Activated T-helper 2 cell treated with anti-CD3 and anti-CD28 coated beads, Interferon-gamma antibody, Interleukin-2, Interleukin-4, amounts not matched to agents 10 μg/mL and 5 μg/mL and 100 μg/mL, durations not matched to agents 14 hours and 24 hours and 36 hours (primary cell): ENCODE data around the gene TLE1. TPM values are rescaled to one million over a fixed set of nuclear protein-coding genes. Genes with fewer than 3 reads are reported as not detected.

Experiments used
- DNase-seq: peaks from one replicate; pipeline ENCODE4 v3.0.0; 2021; ENCODE audit warnings: low spot score
- H3K27ac Mint-ChIP-seq: one replicate; pipeline ENCODE4 v1.8.0; 2021; ENCODE audit warnings: mixed read lengths
- H3K27me3 Mint-ChIP-seq: one replicate; pipeline ENCODE4 v1.8.0; 2021; ENCODE audit warnings: low read depth, mixed read lengths
- H3K36me3 Mint-ChIP-seq: one replicate; pipeline ENCODE4 v1.8.0; 2021; ENCODE audit warnings: low read depth, mixed read lengths
- H3K4me1 Mint-ChIP-seq: one replicate; pipeline ENCODE4 v1.8.0; 2021; ENCODE audit warnings: low read depth, mixed read lengths
- H3K4me3 Mint-ChIP-seq: one replicate; pipeline ENCODE4 v1.8.0; 2021; ENCODE audit warnings: low read depth, mild to moderate bottlenecking, moderate library complexity, mixed read lengths
- H3K9me3 Mint-ChIP-seq: one replicate; pipeline ENCODE4 v1.8.0; 2021; ENCODE audit warnings: mixed read lengths
- intact Hi-C: fragments of 100-400 bp; cut with micrococcal nuclease; formaldehyde crosslinking; loops from one replicate; pipeline ENCODE4 v1.15.1; 2023
- total RNA-seq: library from RNA; stranded (reverse); gene quantifications from 2 replicates; pipeline ENCODE4 v1.2.3, GENCODE V29; 2022

The TLE1 gene
- total RNA-seq, 1 donor from 2014 or later: 0.41 TPM

DNA sequence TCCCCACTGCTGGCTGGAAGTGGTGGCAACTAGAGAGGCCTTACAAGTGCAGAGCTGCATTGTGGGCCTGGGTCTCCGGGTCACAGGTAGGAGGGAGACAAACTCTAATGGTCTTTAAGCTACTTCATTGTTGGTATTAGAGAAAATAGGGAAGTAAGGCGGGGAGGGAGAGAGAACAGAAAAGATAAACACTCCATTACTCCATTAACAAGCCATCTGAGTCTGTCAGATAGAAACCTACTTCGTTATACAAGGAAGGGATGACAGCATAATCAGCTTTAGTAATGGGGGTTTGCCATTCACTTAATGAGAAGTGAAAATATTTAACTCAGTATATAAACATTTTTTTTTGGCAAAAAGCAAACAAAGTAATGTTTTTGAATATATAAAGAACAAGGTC lies 107.4 kb downstream of the TLE1 start:
- H3K9me3 Mint-ChIP-seq: no peaks in the 10 kb centered on the region
- no peak for DNase-seq
- H3K36me3 Mint-ChIP-seq: no peaks in the 10 kb centered on the region
- H3K27ac Mint-ChIP-seq: no peak overlapping the region
- H3K4me1 Mint-ChIP-seq: no peaks in the 10 kb centered on the region
- no peaks in the 10 kb centered on the region for H3K27me3 Mint-ChIP-seq
- intact Hi-C loops: no loop called here
- no peak overlapping the region for H3K4me3 Mint-ChIP-seq

DNA sequence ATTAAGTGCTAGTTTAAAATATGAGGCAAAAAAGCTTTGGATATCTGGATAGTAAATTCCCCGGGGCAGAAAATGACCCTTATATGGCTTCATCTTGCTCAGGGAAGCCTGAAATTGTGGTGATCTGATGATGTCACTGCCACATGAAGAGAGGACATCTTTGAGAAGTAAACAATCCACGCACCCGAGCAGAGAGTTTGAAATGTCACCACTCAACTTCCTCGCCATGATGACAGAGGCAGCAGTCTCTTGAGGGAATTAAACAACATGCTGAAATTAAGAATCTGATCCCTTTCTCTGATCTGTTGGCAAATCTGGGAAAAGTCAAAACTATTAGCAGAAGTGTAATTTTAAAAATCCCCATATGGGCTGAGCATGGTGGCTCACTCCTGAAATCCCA lies 110.0 kb downstream of the TLE1 start:
- H3K9me3 Mint-ChIP-seq: no peaks in the 10 kb centered on the region
- H3K4me3 Mint-ChIP-seq: no peak overlapping the region
- H3K27ac Mint-ChIP-seq: no peak overlapping the region
- no peaks in the 10 kb centered on the region for H3K36me3 Mint-ChIP-seq
- no peaks in the 10 kb centered on the region for H3K4me1 Mint-ChIP-seq
- no peak for DNase-seq
- no peaks in the 10 kb centered on the region for H3K27me3 Mint-ChIP-seq
- intact Hi-C loops: no loop called here

DNA sequence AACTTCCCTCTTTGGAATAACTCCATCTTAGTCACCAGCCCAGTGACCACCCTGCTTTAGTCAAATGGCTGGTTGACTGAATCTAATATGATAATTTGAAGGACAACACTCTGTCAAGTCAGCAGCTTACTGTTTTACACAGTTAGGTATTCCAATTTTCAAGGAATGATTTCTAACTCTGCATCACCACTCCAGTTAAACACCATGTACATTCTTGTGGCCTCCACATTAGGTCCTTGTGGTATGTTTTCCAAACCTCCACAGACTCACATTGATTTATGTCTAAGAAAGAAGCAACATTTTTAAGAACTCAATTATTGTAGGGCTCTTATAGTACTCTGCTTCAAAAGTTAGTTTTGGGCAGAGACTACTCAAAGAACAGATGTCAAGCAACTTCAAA lies 110.7 kb downstream of the TLE1 start:
- Mint-ChIP-seq H3K4me3 (no peak overlapping the region), H3K9me3 (no peaks in the 10 kb centered on the region), H3K4me1 (no peaks in the 10 kb centered on the region)

DNA sequence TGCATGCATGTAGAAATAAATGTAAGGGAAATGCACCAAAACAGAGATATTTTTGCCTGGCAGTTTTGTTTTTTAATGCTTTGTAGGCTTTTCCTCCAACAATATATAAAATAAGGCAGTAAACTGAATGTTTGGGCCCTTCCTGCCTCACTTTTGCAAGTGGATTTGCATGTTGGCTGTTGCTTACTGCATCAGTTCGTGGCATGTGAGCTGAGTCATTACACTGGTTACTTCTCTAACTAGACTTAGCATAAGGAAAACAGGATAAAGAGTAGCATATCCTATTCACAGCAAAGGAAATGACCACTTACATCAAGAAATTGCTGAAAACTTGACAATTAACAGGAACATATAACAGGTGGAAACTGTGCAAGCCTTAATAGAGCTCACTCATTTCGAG lies 113.4 kb downstream of the TLE1 start:
- no peaks in the 10 kb centered on the region for H3K27me3 Mint-ChIP-seq
- H3K9me3 Mint-ChIP-seq: no peaks in the 10 kb centered on the region
- no peaks in the 10 kb centered on the region for H3K4me1 Mint-ChIP-seq
- no peak overlapping the region for H3K4me3 Mint-ChIP-seq
- DNase-seq: no peak
- H3K36me3 Mint-ChIP-seq: no peaks in the 10 kb centered on the region
- no peak overlapping the region for H3K27ac Mint-ChIP-seq
- intact Hi-C loops: no loop called here

More for the DNA sequence above, 110.7 kb downstream of the TLE1 start:
- intact Hi-C loops: no loop called here
- Mint-ChIP-seq H3K27ac (no peak overlapping the region), H3K36me3 (no peaks in the 10 kb centered on the region), H3K27me3 (no peaks in the 10 kb centered on the region)
- DNase-seq: no peak

DNA sequence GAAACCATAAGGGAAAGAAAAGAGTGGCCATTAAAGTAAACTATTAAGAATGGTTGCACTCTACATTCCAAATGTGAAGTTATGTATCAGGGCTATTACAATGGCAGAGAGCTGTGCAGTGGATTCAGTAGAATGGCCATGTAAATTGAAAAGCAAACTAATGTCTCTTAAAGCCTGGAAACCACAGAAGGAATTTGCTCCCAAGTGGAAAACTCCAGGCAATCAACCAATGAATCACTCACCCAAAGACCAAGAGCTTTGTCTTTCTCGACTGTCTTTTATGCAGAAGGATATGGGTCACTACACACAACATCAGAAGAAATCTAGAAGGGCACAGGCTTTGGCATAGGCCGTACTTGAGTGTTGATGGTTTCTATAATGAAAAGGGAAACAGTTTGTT lies 114.9 kb downstream of the TLE1 start:
- H3K9me3 Mint-ChIP-seq: no peaks in the 10 kb centered on the region
- intact Hi-C loops: no loop called here
- no peaks in the 10 kb centered on the region for H3K27me3 Mint-ChIP-seq
- no peak for DNase-seq
- H3K4me3 Mint-ChIP-seq: no peak overlapping the region
- H3K27ac Mint-ChIP-seq: no peak overlapping the region
- H3K4me1 Mint-ChIP-seq: no peaks in the 10 kb centered on the region
- H3K36me3 Mint-ChIP-seq: no peaks in the 10 kb centered on the region

DNA sequence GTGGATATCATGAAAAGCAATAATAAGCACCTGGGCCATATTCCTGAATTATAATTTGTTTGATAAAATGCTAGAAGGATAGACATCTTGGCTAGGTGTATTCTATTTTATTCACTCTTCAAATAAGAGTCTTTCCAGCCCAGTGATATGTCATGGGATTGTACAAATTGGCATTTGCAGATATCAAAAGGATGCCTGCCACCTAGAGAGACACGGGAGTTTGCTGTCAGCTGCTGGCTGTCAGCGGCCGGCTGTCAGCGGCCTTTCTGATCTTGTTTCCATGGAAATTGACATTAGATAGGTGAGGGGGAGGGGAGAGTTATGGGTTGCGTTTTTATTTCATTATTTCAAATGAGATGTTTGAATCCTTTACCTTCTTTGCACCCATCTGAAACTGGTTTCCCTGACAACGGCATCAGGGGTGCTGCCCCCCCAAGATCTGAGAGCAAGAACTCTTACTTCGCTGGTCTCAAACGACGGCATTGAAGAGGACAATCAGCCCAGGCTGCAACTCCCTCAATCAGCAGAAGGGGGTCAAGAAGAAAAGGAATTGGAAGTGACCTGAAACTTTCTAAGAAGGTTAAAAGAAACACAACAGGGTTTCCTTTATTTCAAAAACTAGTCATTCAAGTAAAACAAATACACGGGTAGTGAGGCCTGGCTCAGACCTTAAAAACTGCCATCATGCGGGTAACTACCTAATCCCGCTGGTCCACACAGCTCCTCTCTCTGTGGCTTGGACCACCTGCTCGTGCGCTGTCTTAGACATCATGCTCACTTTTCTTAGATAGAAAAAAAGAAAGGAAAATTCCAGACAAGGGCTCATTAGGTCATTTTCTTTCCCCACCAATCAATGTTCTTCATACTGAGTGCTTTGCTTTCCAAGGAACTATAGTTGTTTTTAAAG lies 115.7 kb downstream of the TLE1 start:
- H3K4me1 Mint-ChIP-seq: no peaks in the 10 kb centered on the region
- intact Hi-C loops: no loop called here
- H3K9me3 Mint-ChIP-seq: no peaks in the 10 kb centered on the region
- no peak overlapping the region for H3K4me3 Mint-ChIP-seq
- H3K27me3 Mint-ChIP-seq: no peaks in the 10 kb centered on the region
- H3K27ac Mint-ChIP-seq: no peak overlapping the region
- no peak for DNase-seq
- H3K36me3 Mint-ChIP-seq: no peaks in the 10 kb centered on the region

DNA sequence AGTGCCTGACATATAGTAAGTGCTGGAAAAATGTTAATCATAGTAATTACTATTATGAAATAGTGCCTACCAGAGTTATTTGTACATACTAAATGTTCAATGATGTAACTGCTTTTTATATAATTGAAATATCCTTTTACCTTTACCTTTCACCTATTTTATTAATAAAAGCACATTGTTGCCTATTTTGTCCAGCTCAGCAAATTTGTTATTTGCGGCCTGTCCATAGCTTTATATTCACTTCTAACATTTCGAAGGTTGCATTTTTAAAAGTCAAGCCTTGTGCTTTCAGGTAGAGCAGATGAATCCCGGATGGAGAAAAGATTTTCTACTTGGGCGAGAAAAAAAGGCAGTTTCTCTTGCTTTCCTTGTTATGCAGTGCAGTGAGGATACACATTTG lies 119.3 kb downstream of the TLE1 start:
- Mint-ChIP-seq H3K9me3 (no peaks in the 10 kb centered on the region), H3K4me3 (no peak overlapping the region), H3K4me1 (no peaks in the 10 kb centered on the region), H3K36me3 (no peaks in the 10 kb centered on the region), H3K27me3 (no peaks in the 10 kb centered on the region), H3K27ac (no peak overlapping the region)
- intact Hi-C loops: no loop called here
- DNase-seq: no peak

DNA sequence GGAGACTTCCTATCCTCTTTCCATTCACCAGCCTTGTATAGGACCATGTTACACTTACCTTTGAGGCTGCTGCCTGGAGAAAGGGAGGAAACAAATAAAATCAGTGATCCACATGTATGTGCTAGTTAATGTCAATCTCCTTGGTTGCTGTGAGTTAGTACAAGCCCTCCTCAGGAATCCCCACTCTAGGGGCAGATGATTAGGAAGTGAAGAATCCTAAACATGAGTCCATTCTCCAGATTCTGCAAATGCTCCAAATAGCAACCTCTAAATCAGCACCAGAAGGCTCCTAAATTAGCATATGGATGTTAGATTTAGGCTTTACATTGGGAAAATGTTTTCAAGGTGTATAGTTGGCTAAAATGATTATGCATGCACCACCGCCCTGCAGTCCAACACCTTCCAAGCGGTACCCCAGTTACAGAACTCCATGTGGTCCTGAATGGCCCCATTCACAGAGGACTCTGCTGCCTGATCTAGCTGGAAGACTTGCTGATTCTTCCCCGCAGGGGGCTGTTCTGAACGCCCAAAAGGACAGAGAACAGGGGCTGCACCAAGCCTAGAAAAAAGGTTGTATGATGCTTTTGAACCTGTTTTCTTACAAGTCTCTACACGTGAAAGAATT lies 123.2 kb downstream of the TLE1 start:
- Mint-ChIP-seq H3K4me1 (no peaks in the 10 kb centered on the region), H3K36me3 (no peaks in the 10 kb centered on the region), H3K27ac (no peak overlapping the region), H3K4me3 (no peak overlapping the region), H3K27me3 (no peaks in the 10 kb centered on the region), H3K9me3 (no peaks in the 10 kb centered on the region)
- intact Hi-C loops: no loop called here
- no peak for DNase-seq

DNA sequence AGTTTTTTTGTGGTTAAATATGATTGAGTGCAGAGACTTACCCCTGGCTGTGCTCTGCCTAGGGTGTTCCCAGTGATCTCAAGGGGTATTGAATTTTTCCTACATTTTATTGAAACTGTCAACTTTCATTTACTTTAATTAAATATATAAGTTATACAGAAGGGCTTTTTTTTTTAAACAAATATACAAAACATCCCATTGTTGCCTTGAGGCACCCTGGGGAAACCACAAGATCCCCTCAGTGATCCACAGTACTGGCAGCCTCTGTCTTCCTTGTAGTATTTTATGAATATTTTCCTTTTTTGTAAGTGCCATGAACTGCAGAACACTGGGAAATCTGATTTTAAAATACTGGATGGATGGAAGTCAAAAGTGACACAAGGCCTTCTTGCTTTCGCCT lies 123.7 kb downstream of the TLE1 start:
- H3K4me3 Mint-ChIP-seq: no peak overlapping the region
- intact Hi-C loops: no loop called here
- H3K27ac Mint-ChIP-seq: no peak overlapping the region
- H3K27me3 Mint-ChIP-seq: no peaks in the 10 kb centered on the region
- no peak for DNase-seq
- no peaks in the 10 kb centered on the region for H3K36me3 Mint-ChIP-seq
- no peaks in the 10 kb centered on the region for H3K9me3 Mint-ChIP-seq
- no peaks in the 10 kb centered on the region for H3K4me1 Mint-ChIP-seq

DNA sequence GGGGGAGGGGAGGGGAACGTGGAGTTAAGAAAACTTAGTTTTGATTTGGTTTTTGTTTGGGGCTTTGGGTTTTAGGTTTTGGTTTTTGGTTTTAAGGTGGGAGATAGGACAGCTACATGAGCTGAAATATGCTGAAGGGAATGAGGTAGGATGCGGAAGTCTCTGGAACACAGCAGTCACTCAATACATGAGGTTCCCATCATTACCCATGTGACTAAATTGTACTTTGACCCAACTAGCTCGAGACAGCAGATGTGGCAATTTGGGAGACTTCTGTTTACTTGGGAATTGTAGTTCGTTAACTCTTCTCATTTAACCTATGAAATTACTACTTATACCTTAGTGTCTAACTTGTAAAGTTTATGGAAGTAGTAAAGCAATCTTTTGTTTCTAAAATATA lies 124.2 kb downstream of the TLE1 start:
- Mint-ChIP-seq H3K27ac (no peak overlapping the region), H3K27me3 (no peaks in the 10 kb centered on the region), H3K4me3 (no peak overlapping the region), H3K9me3 (no peaks in the 10 kb centered on the region), H3K36me3 (no peaks in the 10 kb centered on the region), H3K4me1 (no peaks in the 10 kb centered on the region)
- intact Hi-C loops: no loop called here
- no peak for DNase-seq

DNA sequence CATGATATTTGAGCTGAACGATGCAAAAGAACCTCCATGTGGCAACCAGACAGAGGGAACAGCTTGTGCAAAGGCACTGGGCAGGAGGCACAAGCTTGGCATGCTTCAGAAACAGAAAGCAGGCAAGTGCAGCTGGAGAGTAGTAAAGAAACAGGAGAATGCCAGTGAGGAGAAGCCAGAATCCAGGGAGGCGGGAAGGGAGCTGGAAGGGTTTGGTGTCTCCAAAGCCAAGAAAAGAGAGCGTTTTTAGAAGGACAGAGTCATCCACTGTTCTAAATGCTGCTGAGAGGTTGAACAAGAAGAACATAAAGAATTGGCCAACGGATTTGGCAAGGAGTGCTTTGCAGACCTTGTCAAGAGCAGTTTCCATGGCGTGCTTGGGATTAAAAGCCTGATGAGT lies 124.7 kb downstream of the TLE1 start:
- intact Hi-C loops: no loop called here
- H3K27me3 Mint-ChIP-seq: no peaks in the 10 kb centered on the region
- H3K4me3 Mint-ChIP-seq: no peak overlapping the region
- H3K4me1 Mint-ChIP-seq: no peaks in the 10 kb centered on the region
- no peak for DNase-seq
- H3K27ac Mint-ChIP-seq: no peak overlapping the region
- no peaks in the 10 kb centered on the region for H3K9me3 Mint-ChIP-seq
- no peaks in the 10 kb centered on the region for H3K36me3 Mint-ChIP-seq

DNA sequence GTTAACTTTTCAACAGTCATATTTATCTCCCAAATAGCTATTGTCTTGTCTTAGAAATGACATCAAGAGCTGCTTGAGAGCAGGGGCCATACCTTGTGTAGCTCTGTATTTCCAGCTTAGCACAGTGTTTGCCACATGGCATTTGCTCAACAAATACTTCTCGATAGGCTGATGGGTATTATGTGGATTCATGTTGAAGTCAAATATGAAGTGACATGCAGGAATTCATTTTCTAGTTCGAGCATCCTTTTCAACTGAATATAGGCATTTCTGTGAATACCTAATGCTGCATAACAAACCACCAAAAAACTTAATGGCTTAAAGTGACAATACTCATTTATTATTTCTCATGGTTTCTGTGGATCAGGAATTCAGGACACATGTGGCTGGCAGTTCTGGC lies 125.6 kb downstream of the TLE1 start:
- no peaks in the 10 kb centered on the region for H3K27me3 Mint-ChIP-seq
- no peak overlapping the region for H3K27ac Mint-ChIP-seq
- H3K4me3 Mint-ChIP-seq: no peak overlapping the region
- H3K4me1 Mint-ChIP-seq: no peaks in the 10 kb centered on the region
- no peaks in the 10 kb centered on the region for H3K36me3 Mint-ChIP-seq
- intact Hi-C loops: no loop called here
- H3K9me3 Mint-ChIP-seq: no peaks in the 10 kb centered on the region
- no peak for DNase-seq

DNA sequence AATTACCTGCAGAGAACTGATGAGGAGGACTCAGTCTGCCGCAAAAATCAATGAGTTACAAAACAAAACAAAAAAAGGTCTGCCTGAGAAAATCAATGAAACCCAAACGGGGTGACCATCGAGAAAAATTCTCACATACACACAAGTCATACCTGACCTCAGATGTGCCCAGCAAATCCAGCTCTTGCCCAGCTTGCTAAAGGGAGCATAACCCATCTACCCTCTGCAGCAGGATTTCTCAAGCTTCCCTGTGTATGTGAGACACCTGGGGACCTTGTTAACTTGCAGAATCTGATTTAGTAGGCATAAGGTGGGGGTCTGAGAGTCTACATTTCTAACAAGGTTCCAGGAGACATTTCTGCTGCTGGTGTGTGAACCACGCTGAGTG lies 126.3 kb downstream of the TLE1 start:
- H3K36me3 Mint-ChIP-seq: no peaks in the 10 kb centered on the region
- H3K27me3 Mint-ChIP-seq: no peaks in the 10 kb centered on the region
- H3K27ac Mint-ChIP-seq: no peak overlapping the region
- no peak for DNase-seq
- no peaks in the 10 kb centered on the region for H3K4me1 Mint-ChIP-seq
- H3K9me3 Mint-ChIP-seq: no peaks in the 10 kb centered on the region
- intact Hi-C loops: no loop called here
- H3K4me3 Mint-ChIP-seq: no peak overlapping the region
